GM18909 (cell line): ENCODE results near the gene SPRYD3.
A peak's percentile ranks its signal among the peaks of the same experiment; 100 is the strongest.

ENCODE experiments used
- ATAC-seq: cut with Tn5 transposase; IDR thresholded peaks from one replicate; pipeline ENCODE4 v1.9.1; 2021; ENCODE audit warnings: mild to moderate bottlenecking; ENCODE audit not compliant: unreplicated experiment, poor library complexity

Gene SPRYD3

GRCh38 chr12:53086361-53086760 is 7.2 kb upstream of the SPRYD3 start:
- no peak for ATAC-seq

GRCh38 chr12:53082637-53083175 is 3.5 kb upstream of the SPRYD3 start:
- ATAC-seq, result no peak

DNA sequence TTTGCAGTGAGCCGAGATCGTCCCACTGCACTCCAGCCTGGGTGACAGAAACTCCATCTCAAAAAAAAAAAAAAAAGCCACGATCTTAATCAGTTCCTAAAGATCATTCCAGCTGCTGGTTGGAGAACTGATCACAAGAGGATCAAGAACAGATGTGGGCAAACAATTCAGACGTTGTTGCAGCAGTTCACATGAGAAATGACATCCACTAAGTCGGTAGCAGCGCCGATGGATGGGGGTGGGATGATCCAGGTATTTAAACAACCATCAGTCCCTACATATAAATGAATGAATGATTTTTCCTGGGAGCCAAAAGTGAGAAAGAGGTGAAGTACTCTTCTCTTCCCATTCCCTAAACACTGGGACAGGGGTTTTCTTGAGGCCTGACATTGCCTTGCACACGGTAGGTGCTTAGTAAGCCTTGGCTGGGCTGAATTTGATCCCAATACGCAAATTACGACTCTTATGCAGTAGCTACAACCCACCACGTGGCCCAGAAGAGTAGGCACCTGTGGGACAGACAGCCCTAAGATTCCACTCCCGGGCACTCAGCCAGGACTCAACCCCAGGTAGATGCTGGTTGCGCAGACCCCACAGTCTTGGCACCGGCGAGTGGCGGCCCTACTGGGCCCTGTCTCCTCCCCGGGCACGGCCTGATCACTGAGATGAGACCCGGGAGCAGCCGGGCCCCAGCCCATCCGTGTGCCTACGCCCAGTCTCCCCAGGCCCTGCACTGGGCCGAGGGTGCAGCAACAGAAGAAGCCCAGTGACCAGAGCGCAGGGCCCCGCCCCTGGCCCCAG is 565 bp downstream of the SPRYD3 start:
- ATAC-seq, result peak; percentile 21

DNA sequence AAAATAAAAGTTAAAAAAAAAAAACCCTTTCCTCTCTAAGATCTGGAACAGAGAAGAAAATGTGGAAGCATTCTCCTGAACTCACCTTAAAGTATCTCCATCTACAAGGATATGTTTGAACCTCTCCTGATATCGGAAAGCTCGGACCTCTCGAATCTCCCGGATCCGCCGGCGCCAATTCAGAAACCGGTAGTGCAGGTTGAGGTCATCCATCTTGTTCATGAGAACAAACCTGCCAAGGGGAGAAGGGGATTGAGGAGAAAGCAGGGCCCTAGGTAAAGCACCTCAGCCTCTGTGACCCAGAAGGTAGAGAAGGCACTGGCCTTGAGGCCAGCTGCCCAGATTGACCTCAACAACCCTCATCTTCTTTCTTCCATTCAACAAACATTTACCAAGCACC is 2.2 kb downstream of the SPRYD3 start:
- no peak for ATAC-seq

GRCh38 chr12:53076461-53076860 is 2.7 kb downstream of the SPRYD3 start:
- no peak for ATAC-seq

- no peak for ATAC-seq
These were observed 4.2 kb downstream of the SPRYD3 start for GRCh38 chr12:53074999-53075370.

DNA sequence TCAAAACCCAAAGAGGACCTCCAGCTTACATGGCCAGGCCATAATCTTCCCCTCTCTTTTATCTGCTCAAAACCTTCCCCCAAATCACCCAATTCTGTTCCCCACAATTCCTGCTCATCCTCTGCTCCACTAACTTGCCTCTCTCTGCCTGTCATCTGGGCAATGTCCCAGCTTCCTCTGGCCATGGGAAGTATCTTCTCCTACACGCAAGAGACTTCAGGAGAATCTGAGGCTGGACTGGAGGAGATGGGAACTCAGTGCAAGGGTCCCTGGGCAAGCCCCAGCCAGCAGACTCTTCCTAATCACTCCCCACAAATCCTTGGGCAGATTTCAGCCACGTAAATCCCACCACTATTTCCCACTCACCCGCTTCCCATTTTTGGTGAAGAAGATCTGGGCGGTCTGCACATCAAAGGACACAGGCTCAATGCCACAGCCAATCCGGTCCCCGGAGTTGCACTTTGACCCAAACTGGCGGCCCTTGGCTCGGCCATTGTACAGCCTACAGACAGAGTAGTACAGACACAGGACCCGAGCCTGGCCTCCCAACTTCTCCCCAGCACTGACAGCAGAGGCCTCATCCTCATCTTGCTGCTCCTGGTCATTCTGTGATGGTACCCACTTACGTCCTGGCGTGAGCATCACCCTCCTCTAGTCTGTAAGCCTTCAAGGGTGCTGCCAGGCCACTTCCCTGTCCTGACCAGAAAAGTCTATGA is 4.7 kb downstream of the SPRYD3 start:
- no peak for ATAC-seq

DNA sequence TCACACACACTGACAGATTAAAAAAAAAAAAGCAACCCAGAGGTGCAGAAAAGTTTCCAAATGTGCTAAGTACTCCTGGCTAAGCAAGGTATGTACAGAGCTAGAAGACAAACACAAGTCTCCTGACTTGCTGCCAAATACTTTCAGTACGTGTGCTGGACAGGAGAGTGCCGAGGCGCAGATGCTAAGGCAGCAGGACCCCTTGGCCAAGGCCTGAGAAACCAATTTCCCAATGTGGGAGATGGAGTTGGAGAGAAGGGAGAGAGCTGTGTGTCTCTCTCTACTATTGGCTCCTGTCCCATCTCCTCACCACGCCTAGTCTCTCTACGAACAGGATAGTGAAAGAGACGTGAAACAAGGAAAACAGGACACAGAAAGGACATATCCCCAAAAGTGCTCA is 5.3 kb downstream of the SPRYD3 start:
- ATAC-seq, result no peak

- no peak for ATAC-seq
These were observed 7.3 kb downstream of the SPRYD3 start for GRCh38 chr12:53071591-53072551.

DNA sequence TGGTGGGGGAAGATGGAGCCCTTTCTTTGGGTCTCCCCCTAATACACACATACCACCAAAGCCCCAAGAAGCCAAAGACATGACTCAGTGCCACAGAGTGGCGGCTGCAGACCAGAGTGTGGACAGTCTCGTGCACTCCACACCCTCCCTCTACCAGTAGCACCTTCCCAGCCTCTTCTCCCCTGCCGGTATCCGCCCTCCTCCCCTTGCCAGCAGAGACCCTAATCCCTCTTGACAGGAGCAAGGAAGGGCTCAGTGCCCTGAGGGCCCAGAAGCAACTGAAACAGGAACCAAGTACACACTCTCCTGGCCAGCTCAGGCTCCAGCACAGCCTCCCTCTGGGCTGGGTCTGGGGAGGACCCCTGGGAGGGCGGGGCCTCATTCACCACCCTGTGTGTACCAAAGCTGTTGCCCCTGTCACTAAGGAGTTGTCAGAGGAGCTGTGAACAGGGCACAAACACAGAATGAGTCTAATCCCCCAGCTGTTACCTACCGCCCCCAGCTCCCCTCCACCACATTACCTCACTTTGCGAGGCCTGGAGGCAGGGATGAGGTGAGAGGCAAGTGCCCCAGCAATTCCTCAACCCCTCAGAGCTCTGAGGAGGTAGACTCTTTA is 8.2 kb downstream of the SPRYD3 start:
- ATAC-seq, result no peak

GRCh38 chr12:53069621-53070410 is 9.4 kb downstream of the SPRYD3 start:
- ATAC-seq, result no peak

- ATAC-seq, result no peak
These were observed 10.2 kb downstream of the SPRYD3 start for GRCh38 chr12:53068811-53069585.

- ATAC-seq, result no peak
These were observed 11.0 kb downstream of the SPRYD3 start for GRCh38 chr12:53067993-53068770.

DNA sequence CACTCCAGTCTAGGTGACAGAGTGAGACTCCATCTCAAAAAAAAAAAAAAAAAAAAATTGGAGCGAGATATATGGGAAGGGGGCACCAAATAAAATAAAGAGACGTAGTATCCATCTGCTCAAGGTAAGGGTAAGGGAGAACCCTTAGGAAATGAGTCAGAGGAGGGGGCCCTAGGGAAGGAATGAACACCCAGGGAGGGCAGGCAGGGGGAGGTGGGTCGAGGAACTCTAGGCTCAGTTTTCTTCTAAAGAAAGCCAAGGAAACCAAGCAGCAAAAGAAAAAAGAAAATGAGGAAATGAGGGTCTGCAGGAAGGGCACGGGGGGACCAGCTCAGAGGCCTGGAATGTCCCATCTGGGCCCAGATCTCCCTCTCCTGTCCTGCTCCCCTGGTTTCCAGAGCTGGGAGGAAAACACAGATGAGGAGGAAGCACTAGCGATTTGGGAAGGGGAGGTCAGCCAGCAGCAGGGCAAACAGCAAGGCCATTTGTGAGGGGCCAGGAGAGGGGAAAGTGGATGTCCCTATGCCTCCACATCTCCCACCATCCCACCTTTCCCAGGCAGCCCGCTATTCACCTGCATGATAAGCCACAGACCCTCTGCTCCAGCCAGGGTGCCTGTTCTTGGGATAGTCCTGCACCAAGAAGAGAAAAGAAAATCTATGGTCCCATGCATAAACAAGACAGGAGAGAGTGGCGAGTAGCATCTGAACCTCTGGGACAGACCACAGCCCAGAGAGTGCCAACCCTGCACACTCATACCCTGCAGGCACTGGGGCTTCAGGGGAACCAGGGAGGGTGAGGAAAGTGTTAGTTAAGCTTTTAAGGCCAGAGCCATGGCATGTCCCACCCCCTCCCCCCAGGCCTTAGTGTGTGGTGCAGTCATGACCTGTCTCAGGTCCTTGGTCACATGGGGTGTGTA is 11.9 kb downstream of the SPRYD3 start:
- ATAC-seq, result no peak

- ATAC-seq, result no peak
These were observed 12.9 kb downstream of the SPRYD3 start for GRCh38 chr12:53065975-53066931.

GRCh38 chr12:53065470-53065869 is 13.7 kb downstream of the SPRYD3 start:
- ATAC-seq, result no peak
